ENCODE measurements around the gene ANKDD1A.

The ANKDD1A gene

DNA sequence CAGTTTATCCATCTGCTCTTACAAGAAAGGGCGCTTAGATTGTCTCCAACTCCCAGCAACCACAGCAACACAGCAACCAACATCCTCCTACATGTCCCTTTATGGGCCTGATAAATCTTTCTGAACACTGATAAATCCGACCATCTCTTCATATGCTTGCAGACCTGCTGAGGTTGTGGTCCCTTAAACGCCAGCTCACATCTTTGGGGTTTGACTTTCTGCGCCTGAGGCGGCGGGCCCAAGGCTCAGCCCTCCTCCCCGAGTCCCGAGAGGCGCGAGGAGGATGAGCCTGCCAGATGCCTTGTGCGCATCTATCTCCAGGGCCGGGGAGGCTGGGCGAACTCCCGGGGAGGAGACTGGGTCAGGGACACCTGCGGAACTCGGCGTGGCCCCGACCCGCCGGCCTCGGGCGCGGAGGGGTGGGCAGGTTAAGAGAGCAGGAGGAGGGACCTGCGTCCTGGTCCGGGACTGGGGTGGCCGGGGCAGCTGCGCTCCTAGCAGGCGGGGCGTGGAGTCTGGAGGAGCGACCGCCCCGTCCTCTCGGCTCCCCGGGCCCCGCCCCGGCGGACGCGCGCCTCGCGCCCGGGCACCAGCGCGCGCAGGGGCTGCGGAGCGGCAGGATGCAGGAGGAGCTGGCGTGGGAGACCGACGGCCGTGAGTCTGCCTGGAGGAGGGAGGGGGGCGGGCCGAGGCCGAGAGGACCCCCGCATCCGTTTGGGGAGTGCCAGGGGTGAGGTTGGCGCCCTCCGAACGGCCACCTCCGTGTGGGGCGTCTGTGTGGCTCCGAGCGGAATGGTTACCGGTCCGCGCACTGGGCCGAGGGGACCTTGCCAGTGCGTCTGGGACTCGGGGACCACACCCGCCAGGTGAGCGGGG lies at the start of gene ANKDD1A:
Gene ANKDD1A (plus strand): TSS at position 592 of the 876 bp plus-strand sequence. CDS start 29 bp downstream, at position 621.
- peak; percentile 84 for DNase-seq

DNA sequence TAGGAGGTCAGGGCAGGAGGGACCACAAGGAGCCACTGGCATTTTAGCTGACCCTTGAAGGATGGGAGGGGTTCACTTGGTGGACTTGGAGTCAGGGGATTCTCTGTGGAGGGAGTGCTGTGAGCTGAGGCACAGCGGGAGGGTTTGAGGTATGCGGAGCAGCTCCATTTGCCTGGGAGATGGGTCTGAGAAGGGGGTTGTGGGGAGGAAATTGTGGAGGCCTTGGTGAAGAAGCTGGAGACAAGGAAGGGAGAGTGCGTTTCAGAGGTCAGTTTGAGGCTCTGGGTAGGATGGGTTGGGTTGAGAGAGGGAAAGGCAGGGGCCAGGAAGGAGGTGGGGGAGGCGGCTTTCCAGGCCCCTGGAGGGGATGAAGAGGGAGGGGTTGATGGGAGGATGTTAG lies 49.7 kb upstream of the ANKDD1A start:
- no peak for DNase-seq

GRCh38 chr15:64862408-64862807 lies 49.3 kb upstream of the ANKDD1A start:
- DNase-seq = no peak

GRCh38 chr15:64864068-64864467 lies 47.6 kb upstream of the ANKDD1A start:
- DNase-seq = no peak

DNA sequence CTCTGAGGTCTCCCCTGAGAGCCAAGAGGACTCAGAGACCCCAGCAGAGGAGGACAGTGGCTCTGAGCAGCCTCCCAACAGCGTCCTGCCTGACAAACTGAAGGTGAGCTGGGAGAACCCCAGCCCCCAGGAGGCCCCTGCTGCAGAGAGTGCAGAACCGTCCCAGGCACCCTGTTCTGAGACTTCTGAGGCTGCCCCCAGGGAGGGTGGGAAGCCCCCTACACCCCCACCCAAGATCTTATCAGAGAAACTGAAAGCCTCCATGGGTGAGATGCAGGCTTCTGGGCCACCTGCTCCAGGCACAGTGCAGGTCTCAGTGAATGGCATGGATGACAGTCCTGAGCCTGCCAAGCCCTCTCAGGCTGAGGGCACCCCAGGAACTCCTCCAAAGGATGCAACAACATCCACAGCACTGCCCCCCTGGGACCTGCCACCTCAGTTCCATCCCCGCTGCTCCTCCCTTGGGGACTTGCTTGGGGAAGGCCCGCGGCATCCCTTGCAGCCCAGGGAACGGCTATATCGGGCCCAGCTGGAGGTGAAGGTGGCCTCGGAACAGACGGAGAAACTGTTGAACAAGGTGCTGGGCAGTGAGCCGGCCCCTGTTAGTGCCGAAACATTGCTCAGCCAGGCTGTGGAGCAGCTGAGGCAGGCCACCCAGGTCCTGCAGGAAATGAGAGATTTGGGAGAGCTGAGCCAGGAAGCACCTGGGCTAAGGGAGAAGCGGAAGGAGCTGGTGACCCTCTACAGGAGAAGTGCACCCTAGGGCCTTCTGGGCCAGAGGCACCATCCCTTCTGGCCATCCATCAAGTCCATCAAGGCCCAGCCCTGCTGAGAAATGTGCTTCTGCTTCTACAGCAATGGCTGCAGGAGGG lies 46.3 kb upstream of the ANKDD1A start:
- no peak for DNase-seq

DNA sequence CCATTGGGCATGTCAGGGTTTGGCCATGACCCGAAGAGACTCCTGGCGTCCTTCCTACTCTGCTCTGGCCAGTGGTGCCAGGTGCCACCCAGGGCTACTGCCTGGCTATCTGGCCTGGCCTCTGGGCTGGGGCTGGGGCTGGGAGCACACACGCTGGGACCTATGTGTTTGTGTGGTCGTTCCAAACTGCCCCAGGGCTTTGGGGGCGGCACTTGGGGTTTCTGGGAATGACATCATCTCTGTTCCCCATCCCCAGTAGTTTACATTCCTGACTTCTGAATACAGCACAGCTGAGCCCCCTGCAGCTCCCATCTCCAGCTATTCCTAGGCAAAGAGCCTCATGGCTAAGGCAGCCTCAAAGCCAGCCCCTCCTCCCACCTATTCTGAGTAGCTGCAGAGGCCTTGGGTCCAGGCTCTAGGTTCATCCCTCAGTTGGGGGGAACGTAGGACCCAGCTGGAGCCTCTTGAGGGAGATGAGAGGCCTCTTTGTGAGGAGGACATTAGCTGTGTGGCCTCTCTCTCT lies 45.6 kb upstream of the ANKDD1A start:
- no peak for DNase-seq

GRCh38 chr15:64869501-64869900 lies 42.2 kb upstream of the ANKDD1A start:
- DNase-seq = no peak

GRCh38 chr15:64870353-64870752 lies 41.3 kb upstream of the ANKDD1A start:
- no peak for DNase-seq

DNA sequence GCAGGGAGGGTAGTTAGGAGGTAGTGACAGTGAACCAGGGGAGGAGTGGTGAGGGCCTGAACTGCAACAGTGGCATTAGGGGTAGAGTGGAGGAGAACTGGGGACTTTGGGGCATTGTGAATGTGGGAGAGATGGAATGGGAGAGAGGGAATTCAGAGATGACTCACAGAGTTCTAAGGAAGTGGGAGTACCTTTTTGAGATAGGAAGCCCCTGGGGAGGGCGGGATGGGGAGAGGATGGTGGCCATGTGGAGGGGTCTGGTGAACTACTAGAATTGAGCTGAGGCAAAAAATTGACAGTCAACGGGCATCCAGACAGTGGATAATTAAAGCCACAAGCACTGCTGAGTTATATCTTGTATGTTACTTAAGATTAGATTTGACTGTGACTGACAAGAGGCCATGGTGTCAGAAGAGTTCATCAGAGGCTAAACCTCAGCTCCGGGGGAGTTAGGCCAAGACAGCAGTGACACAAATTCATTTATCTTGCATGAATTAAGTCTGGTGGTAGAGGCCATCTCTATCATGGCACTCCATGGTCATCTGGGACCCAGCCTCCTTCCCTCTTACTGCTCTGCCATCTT lies 36.0 kb upstream of the ANKDD1A start:
- DNase-seq = no peak

DNA sequence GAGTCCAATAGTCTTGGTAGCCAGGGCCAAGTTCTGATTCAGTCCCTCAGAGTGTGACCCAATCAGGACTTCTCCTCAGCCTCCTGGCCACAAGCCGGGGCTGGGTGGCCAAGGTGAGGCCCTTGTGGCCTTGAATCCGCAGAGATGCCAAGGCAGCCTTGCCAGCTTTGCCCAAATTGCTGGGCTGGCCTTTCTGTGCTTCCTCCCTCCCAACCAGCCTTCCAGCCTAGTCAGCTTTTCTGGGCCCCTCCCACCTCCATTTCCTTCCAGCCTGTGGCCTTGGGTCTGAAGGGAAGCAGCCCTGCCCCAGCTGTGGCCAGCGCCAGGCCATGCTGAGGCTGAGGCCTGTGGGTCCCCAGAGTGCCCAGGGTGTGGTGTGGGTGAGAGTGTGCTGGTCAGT lies 34.3 kb upstream of the ANKDD1A start:
- no peak for DNase-seq

GRCh38 chr15:64878705-64879104 lies 33.0 kb upstream of the ANKDD1A start:
- DNase-seq = no peak

DNA sequence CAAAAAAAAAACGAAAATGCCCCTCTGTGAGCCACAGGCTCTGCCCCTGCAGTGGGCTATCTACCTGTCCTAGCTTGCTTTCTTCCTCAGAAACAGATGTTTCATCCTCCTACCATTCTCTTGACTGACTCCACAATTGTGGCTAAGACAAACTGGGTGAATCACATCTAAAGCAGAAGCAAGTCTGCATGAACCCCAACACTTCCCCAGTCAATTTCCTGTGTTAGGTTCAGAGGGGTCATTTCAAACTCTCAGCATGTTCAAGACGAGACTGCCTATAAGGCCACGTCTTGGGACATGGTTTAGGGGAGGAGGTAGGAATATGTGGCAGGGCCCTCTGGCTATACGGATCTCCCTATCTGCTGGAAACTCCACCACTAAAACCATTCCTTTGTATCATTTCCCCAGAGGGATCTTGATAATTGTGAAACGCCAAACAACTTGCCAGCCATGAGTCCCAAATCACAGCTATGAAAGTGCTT lies 28.6 kb upstream of the ANKDD1A start:
- no peak for DNase-seq

GRCh38 chr15:64883997-64884511 lies 27.6 kb upstream of the ANKDD1A start:
- peak; percentile 50 for DNase-seq

- no peak for DNase-seq
These were observed 27.0 kb upstream of the ANKDD1A start for GRCh38 chr15:64884679-64885078.

GRCh38 chr15:64888336-64888735 lies 23.4 kb upstream of the ANKDD1A start:
- DNase-seq = no peak

- DNase-seq = no peak
These were observed 20.1 kb upstream of the ANKDD1A start for GRCh38 chr15:64891561-64891960.

DNA sequence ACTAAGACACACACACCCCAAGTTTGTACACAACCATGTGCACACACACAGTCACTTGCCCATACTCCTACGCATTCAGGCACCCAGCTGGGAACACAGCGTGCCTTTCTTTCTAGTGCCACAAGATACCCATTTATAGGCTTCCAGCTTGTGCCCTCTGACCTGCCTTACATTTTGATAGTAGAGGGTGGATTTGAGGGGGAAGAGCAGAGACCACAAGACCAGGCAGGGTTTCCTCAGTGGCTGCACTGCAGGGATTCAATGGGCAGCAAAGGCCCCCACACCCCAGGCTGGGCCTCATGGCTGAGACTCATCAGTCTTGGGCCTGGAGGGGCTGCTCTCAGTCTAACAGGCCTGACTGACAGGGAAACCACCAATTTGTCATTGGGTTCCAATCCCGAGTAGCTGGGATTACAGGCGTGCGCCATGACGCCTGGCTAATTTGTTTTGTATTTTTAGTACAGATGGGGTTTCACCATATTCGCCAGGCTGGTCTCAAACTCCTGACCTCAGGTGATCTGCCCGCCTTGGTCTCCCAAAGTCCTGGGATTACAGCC lies 18.8 kb upstream of the ANKDD1A start:
- DNase-seq = no peak

- DNase-seq = peak; percentile 83
These were observed 18.0 kb upstream of the ANKDD1A start for GRCh38 chr15:64893481-64894394.

GRCh38 chr15:64894395-64895056 lies 17.2 kb upstream of the ANKDD1A start:
- no peak for DNase-seq

DNA sequence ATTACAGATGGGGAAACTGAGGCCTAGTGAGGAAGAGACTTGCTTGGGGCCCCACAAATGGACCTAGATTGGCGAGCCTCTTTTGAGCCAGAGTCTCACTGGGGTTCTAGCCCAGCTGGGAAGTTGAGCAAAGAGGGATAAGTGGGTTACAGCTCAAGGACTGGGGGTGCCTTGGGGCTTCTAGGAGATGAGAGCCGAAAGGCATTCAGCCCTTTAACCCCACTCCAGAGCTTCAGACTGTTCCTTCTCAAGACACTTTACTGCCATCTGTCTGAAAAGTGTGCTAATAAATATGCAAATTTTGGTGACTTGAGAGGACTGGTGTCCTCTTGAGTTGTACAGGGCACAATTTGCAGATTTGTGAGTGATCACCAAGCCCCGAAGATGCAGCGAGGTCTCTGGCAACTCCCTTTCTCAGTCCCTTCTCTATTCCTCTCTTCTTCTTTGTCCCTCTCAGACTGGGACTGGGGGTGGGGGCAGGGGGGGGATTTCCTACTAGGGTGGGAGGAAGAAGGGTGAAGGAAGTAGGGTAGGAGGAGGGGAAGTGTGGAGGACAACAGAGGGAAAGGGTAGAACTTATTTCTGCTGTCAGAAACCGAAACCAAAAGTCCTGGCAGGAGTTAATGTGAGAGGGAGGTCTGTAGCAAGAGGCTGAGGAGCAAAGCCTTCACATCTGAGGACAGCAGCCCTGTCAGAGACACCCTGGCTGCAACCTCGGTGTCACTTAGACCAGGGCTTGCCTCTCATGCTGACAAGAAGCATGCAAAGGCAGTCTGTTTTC lies 16.2 kb upstream of the ANKDD1A start:
- DNase-seq = no peak
